CD14-positive monocyte (primary cell): ENCODE results near the gene MTMR6. TPM values are rescaled to one million over a fixed set of nuclear protein-coding genes. Genes with fewer than 3 reads are reported as not detected.

ENCODE experiments used
- DNase-seq, 3 donors: peaks; one replicate each; pipeline ENCODE4 v3.0.0-alpha.2; 2011 to 2022
- H2AFZ ChIP-seq: 2 replicates; pipeline ENCODE4 v1.6.0; 2012; ENCODE audit warnings: mild to moderate bottlenecking, low read depth, low read length, inconsistent platforms; ENCODE audit not compliant: insufficient read depth, poor library complexity, severe bottlenecking
- H3K27ac ChIP-seq, 2 donors: 1 replicate in 1 of 2; 2 replicates in 1 of 2; pipeline ENCODE4 v1.5.1; 2012 to 2013; ENCODE audit warnings: low read length in 2 of 2, control low read depth in 1 of 2, inconsistent platforms in 1 of 2, low read depth in 1 of 2, mild to moderate bottlenecking in 1 of 2
- H3K27me3 ChIP-seq, 2 donors: one replicate each; pipeline versions ENCODE4 v1.6.0 to v1.6.1; 2011 to 2013; ENCODE audit warnings: low read length in 2 of 2; ENCODE audit not compliant: control insufficient read depth in 2 of 2, insufficient read depth in 2 of 2
- H3K36me3 ChIP-seq, 2 donors: replicated peaks in 1 of 2; 1 replicate in 1 of 2; 2 replicates in 1 of 2; pipeline versions ENCODE4 v1.5.1 to v1.6.1; 2012 to 2013; ENCODE audit warnings: low read length in 2 of 2, control low read depth in 1 of 2, inconsistent platforms in 1 of 2, mild to moderate bottlenecking in 1 of 2; ENCODE audit not compliant: insufficient read depth in 2 of 2, control insufficient read depth in 1 of 2
- H3K4me1 ChIP-seq, 2 donors: 1 replicate in 1 of 2; 2 replicates in 1 of 2; pipeline versions ENCODE4 v1.5.1 to v1.6.1; 2012 to 2013; ENCODE audit warnings: low read length in 2 of 2, control low read depth in 1 of 2, inconsistent platforms in 1 of 2, mild to moderate bottlenecking in 1 of 2, moderate library complexity in 1 of 2; ENCODE audit not compliant: insufficient read depth in 2 of 2, control insufficient read depth in 1 of 2
- H3K4me2 ChIP-seq: replicated peaks from 2 replicates; pipeline ENCODE3; 2012; ENCODE audit warnings: low read length, moderate library complexity, mild to moderate bottlenecking; ENCODE audit not compliant: poor library complexity, severe bottlenecking; ENCODE audit errors: extremely low read depth
- H3K4me3 ChIP-seq, 3 experiments: fragments of 200-600 bp in 1 of 3; sonication (generic) in 1 of 3; replicated peaks in 1 of 3; 1 replicate in 2 of 3; 2 replicates in 1 of 3; pipeline ENCODE4 v1.5.1; 2011 to 2013; ENCODE audit warnings: low read length in 3 of 3, mild to moderate bottlenecking in 3 of 3, control low read depth in 2 of 3, low read depth in 2 of 3, inconsistent platforms in 1 of 3, moderate library complexity in 1 of 3
- H3K79me2 ChIP-seq: 2 replicates; pipeline ENCODE4 v1.6.0; 2012; ENCODE audit warnings: mild to moderate bottlenecking, control low read depth, inconsistent platforms, low read length, moderate library complexity; ENCODE audit not compliant: insufficient read depth
- H3K9ac ChIP-seq: 2 replicates; pipeline ENCODE4 v1.6.0; 2017; ENCODE audit warnings: low read length, mild to moderate bottlenecking; ENCODE audit not compliant: insufficient read depth, poor library complexity, severe bottlenecking
- H3K9me3 ChIP-seq, 2 donors: replicated peaks in 1 of 2; 1 replicate in 1 of 2; 2 replicates in 1 of 2; pipeline versions ENCODE4 v1.5.1 to v1.6.1; 2012 to 2013; ENCODE audit warnings: low read length in 2 of 2, control low read depth in 1 of 2; ENCODE audit not compliant: control insufficient read depth in 1 of 2, insufficient read depth in 1 of 2
- H4K20me1 ChIP-seq: 2 replicates; pipeline ENCODE4 v1.6.0; 2012; ENCODE audit warnings: mild to moderate bottlenecking, low read length, control low read depth, moderate library complexity; ENCODE audit not compliant: insufficient read depth
- H3K27ac Mint-ChIP-seq, 7 donors: one replicate each; pipeline ENCODE4 v1.8.0; 2020; ENCODE audit warnings: mild to moderate bottlenecking in 7 of 7, mixed read lengths in 7 of 7, moderate library complexity in 6 of 7, inconsistent platforms in 2 of 7
- H3K27me3 Mint-ChIP-seq, 3 donors: one replicate each; pipeline ENCODE4 v1.8.0; 2021 to 2022; ENCODE audit warnings: low read depth in 3 of 3, mild to moderate bottlenecking in 3 of 3, mixed read lengths in 3 of 3, moderate library complexity in 3 of 3, inconsistent platforms in 1 of 3
- H3K36me3 Mint-ChIP-seq, 2 donors: one replicate each; pipeline ENCODE4 v1.8.0; 2020; ENCODE audit warnings: mixed read lengths in 2 of 2, inconsistent platforms in 1 of 2, mild to moderate bottlenecking in 1 of 2
- H3K4me1 Mint-ChIP-seq: one replicate; pipeline ENCODE4 v1.8.0; 2020; ENCODE audit warnings: mild to moderate bottlenecking, mixed read lengths
- H3K4me3 Mint-ChIP-seq, 2 donors: one replicate each; pipeline ENCODE4 v1.8.0; 2020; ENCODE audit warnings: mild to moderate bottlenecking in 2 of 2, mixed read lengths in 2 of 2, moderate library complexity in 1 of 2
- H3K9me3 Mint-ChIP-seq, 7 donors: one replicate each; pipeline ENCODE4 v1.8.0; 2020 to 2022; ENCODE audit warnings: mixed read lengths in 7 of 7, mild to moderate bottlenecking in 6 of 7, moderate library complexity in 6 of 7, inconsistent platforms in 2 of 7
- CTCF ChIP-seq: fragments of 200-600 bp; IDR thresholded peaks from one replicate; pipeline ENCODE4 v1.8.0; 2022; ENCODE audit warnings: antibody characterized with exemption, mild to moderate bottlenecking
- WGBS: methylation state at CpG from one replicate; pipeline ENCODE4 v1.1.5; 2013; ENCODE audit warnings: missing lambda C conversion rate; ENCODE audit not compliant: insufficient coverage; 5-methylcytosine and 5-hydroxymethylcytosine counted together
- intact Hi-C, 2 donors: fragments of 100-400 bp; cut with micrococcal nuclease; formaldehyde crosslinking; loops; one replicate each; pipeline versions ENCODE4 v1.15.0 to v1.15.1; 2023
- polyA plus RNA-seq, 3 donors: library from polyadenylated mRNA; depleted of rRNA in 1 of 3; unstranded in 2 of 3; stranded (reverse) in 1 of 3; fragments of 300-500 nt in 2 of 3; fragments of >200 nt in 1 of 3; fragmentation: Illumina TruSeq in 2 of 3; gene quantifications; 1 replicate in 2 of 3; 2 replicates in 1 of 3; pipeline ENCODE4 v1.2.3, GENCODE V29; 2012 to 2021

MTMR6 gene
- polyA plus RNA-seq, 3 donors: 7.4 to 31.9 (median 24.4) TPM

GRCh38 chr13:25262261-25262660, 25.0 kb downstream of the MTMR6 start:
- Mint-ChIP-seq H3K27ac (peak overlapping the region in 1 of 7 donors; percentile 50), H3K9me3 (no peaks in the 10 kb centered on the region), H3K4me3 (no peak overlapping the region), H3K27me3 (no peaks in the 10 kb centered on the region), H3K4me1 (peaks cover 7% of the 10 kb centered on the region), H3K36me3 (peaks cover 68 to 83% of the 10 kb centered on the region in 2 donors)
- peaks cover 87 to 91% of the 10 kb centered on the region in 2 donors for H3K36me3 ChIP-seq
- TF ChIP-seq CTCF: no peak
- intact Hi-C loops: no loop called here
- no peak overlapping the region for H3K4me2 ChIP-seq
- no peak for DNase-seq
- no peak overlapping the region for H3K4me3 ChIP-seq
- no peaks in the 10 kb centered on the region for H3K9me3 ChIP-seq
- no peak overlapping the region for H3K9ac ChIP-seq
- no peaks in the 10 kb centered on the region for H3K27me3 ChIP-seq
- H3K4me1 ChIP-seq: peaks cover 6% of the 10 kb centered on the region in 2 donors
- H2AFZ ChIP-seq: no peak overlapping the region
- H4K20me1 ChIP-seq: peaks cover 12% of the 10 kb centered on the region
- H3K79me2 ChIP-seq: no peaks in the 10 kb centered on the region
- whole genome bisulfite sequencing: 100% methylated on average over 1 of the region's 4 CpGs
- no peak overlapping the region for H3K27ac ChIP-seq

- 100% methylated on average over 1 of the region's 2 CpGs for WGBS
- TF ChIP-seq CTCF: no peak
- intact Hi-C loops: loop anchor here in 1 of 2 donors (5.0 kb wide), 1 partner anchor 34 kb away; the partner anchor contains the start of gene MTMR6
- peaks cover 67 to 69% of the 10 kb centered on the region in 2 donors for H3K36me3 Mint-ChIP-seq
- Histone ChIP-seq H3K36me3 (peaks cover 61 to 86% of the 10 kb centered on the region in 2 donors), H2AFZ (no peak overlapping the region), H3K9ac (no peak overlapping the region), H3K27me3 (no peaks in the 10 kb centered on the region), H3K4me2 (no peak overlapping the region), H3K4me3 (no peak overlapping the region), H3K4me1 (peaks cover 11 to 16% of the 10 kb centered on the region in 2 donors), H3K27ac (no peak overlapping the region), H4K20me1 (peaks cover 6% of the 10 kb centered on the region), H3K9me3 (no peaks in the 10 kb centered on the region), H3K79me2 (no peaks in the 10 kb centered on the region)
- H3K4me3 Mint-ChIP-seq: no peak overlapping the region
- H3K4me1 Mint-ChIP-seq: peaks cover 23% of the 10 kb centered on the region
- no peaks in the 10 kb centered on the region for H3K27me3 Mint-ChIP-seq
- DNase-seq: no peak
- no peaks in the 10 kb centered on the region for H3K9me3 Mint-ChIP-seq
- peak overlapping the region in 3 of 7 donors; percentile 38 to 78 (median 51) for H3K27ac Mint-ChIP-seq
Observed at GRCh38 chr13:25253702-25254101, 33.6 kb downstream of the MTMR6 start.
